ENCODE results near the gene PTPRM. TPM values are rescaled to one million over a fixed set of nuclear protein-coding genes. Genes with fewer than 3 reads are reported as not detected.
A peak's percentile ranks its signal among the peaks of the same experiment; 100 is the strongest.

PTPRM gene
- total RNA-seq, 1 donor from 2014 or later: 13.9 TPM

DNA sequence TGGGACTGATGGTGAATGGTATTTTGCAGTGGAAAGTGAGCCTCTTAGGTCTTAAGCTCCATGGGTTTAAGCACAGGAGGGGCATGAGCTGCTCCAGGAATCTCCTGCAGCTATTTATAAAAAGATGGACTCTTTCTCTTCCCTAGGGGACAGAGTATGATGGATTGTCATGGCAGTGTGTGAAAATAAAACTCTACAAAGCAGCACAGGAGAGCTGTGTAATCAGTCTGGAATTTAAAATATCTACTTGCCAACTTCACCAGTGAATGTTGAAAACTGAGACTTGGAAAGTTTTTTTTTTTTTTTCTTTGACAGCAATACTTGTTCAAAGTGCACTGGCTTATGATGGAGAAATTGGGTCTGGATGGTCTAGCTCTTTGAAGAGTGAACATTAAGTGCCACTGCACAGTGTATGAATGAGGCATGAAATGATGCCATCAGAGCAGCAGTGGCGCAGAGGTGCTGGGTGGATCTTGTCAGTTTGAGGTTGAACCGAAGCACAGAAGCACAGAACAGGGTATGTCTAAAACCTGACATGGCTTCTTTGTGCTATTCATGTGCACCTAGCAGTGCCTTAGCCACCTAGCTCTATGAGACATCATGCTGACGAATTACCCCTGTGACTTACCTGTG lies 245.4 kb downstream of the PTPRM start:
- no peak overlapping the region for H3K9ac ChIP-seq
- H3K4me2 ChIP-seq: no peak overlapping the region
- H3K36me3 Mint-ChIP-seq: peaks cover 14% of the 10 kb centered on the region
- H3K27me3 Mint-ChIP-seq (ENCODE audit: insufficient read depth, low read depth): peaks cover 5% of the 10 kb centered on the region
- H3K4me1 Mint-ChIP-seq: peaks cover 47% of the 10 kb centered on the region
- H3K27me3 ChIP-seq: no peaks in the 10 kb centered on the region
- no peak overlapping the region for H2AFZ ChIP-seq (replicated peaks)
- no peak overlapping the region for H3K27ac ChIP-seq
- no peaks in the 10 kb centered on the region for H3K79me2 ChIP-seq (ENCODE audit: low read depth)
- TF ChIP-seq EZH2phosphoT487 (IDR thresholded peaks at IDR 0.05): no peak
- TF ChIP-seq, protein P1, sequence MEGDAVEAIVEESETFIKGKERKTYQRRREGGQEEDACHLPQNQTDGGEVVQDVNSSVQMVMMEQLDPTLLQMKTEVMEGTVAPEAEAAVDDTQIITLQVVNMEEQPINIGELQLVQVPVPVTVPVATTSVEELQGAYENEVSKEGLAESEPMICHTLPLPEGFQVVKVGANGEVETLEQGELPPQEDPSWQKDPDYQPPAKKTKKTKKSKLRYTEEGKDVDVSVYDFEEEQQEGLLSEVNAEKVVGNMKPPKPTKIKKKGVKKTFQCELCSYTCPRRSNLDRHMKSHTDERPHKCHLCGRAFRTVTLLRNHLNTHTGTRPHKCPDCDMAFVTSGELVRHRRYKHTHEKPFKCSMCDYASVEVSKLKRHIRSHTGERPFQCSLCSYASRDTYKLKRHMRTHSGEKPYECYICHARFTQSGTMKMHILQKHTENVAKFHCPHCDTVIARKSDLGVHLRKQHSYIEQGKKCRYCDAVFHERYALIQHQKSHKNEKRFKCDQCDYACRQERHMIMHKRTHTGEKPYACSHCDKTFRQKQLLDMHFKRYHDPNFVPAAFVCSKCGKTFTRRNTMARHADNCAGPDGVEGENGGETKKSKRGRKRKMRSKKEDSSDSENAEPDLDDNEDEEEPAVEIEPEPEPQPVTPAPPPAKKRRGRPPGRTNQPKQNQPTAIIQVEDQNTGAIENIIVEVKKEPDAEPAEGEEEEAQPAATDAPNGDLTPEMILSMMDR (IDR thresholded peaks at IDR 0.05): no peak
- TF ChIP-seq EZH2 (IDR thresholded peaks at IDR 0.05): no peak
- H3K9me3 Mint-ChIP-seq: peaks cover 41% of the 10 kb centered on the region
- no peak overlapping the region for H3K4me3 ChIP-seq
- no peaks in the 10 kb centered on the region for H4K20me1 ChIP-seq (ENCODE audit: low read depth)
- DNase-seq (ENCODE audit: low spot score): no peak
- peak overlapping the region; percentile 57 for H3K27ac Mint-ChIP-seq
- no peaks in the 10 kb centered on the region for H3K4me1 ChIP-seq
- peaks cover 3% of the 10 kb centered on the region for H3K36me3 ChIP-seq
- H3K4me3 Mint-ChIP-seq: no peak overlapping the region
- peaks cover 9% of the 10 kb centered on the region for H3K9me3 ChIP-seq (ENCODE audit: low read depth)
- H3F3A ChIP-seq (ENCODE audit: low read depth): no peaks in the 10 kb centered on the region

DNA sequence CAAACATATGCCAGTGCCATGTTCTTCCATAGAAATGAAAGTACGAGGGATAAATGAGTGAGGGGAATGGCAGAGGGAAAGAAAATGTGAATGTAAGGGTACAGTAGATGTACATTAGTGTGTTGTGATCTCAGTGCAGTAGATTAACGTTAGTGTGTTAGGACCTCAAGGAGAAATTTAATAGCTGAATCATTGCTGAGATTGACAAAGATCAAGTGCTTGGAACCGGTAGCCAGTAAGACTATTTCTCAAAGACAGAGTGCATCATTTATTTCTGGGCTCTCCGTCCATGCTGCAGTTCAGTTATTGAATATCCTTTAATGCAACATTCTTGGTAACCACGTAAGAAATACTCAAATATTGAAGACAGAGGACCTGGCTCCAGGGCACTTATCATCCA lies 246.0 kb downstream of the PTPRM start:
- Histone ChIP-seq H2AFZ (replicated peaks) (no peak overlapping the region), H3K27ac (no peak overlapping the region), H4K20me1 (ENCODE audit: low read depth) (no peaks in the 10 kb centered on the region), H3K9me3 (ENCODE audit: low read depth) (peaks cover 9% of the 10 kb centered on the region), H3K4me3 (no peak overlapping the region), H3K36me3 (peaks cover 3% of the 10 kb centered on the region), H3K27me3 (no peaks in the 10 kb centered on the region), H3K79me2 (ENCODE audit: low read depth) (no peaks in the 10 kb centered on the region), H3K4me2 (no peak overlapping the region), H3K9ac (no peak overlapping the region), H3F3A (ENCODE audit: low read depth) (no peaks in the 10 kb centered on the region), H3K4me1 (no peaks in the 10 kb centered on the region)
- TF ChIP-seq EZH2 (IDR thresholded peaks at IDR 0.05) (no peak), EZH2phosphoT487 (IDR thresholded peaks at IDR 0.05) (no peak)
- TF ChIP-seq, protein P1 (IDR thresholded peaks at IDR 0.05): no peak
- peaks cover 41% of the 10 kb centered on the region for H3K9me3 Mint-ChIP-seq
- peaks cover 15% of the 10 kb centered on the region for H3K36me3 Mint-ChIP-seq
- H3K27ac Mint-ChIP-seq: no peak overlapping the region
- peaks cover 5% of the 10 kb centered on the region for H3K27me3 Mint-ChIP-seq (ENCODE audit: insufficient read depth, low read depth)
- DNase-seq (ENCODE audit: low spot score): no peak
- peaks cover 47% of the 10 kb centered on the region for H3K4me1 Mint-ChIP-seq
- H3K4me3 Mint-ChIP-seq: no peak overlapping the region

DNA sequence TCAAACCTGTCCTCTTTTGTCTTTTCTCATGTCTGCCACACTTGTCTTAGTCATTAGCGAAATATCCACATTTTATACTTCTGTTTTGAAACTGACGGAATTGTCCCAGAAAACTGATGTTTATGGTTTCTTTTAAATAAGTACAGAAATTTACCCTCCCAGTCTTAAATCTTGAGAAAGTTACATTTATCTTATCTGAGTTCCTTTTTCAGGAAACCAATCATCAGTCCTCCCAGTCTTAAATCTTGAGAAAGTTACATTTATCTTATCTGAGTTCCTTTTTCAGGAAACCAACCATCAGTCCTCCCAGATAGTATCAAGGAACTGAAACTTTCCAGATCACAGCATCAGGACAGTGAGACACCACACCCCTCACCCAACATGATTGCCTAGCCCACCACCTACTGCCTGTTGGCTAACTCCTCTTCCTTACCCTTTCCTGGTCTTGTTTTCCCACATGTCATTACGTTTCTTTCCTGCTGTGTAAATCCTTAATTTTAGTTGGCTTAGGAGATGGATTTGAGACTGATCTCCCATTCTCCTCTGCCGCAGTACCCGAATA lies 247.7 kb downstream of the PTPRM start:
- peaks cover 6% of the 10 kb centered on the region for H3K27me3 Mint-ChIP-seq (ENCODE audit: insufficient read depth, low read depth)
- H3K9me3 Mint-ChIP-seq: peaks cover 41% of the 10 kb centered on the region
- Histone ChIP-seq H3K27ac (no peak overlapping the region), H2AFZ (replicated peaks) (no peak overlapping the region), H3K4me3 (no peak overlapping the region), H4K20me1 (ENCODE audit: low read depth) (no peaks in the 10 kb centered on the region), H3K79me2 (ENCODE audit: low read depth) (no peaks in the 10 kb centered on the region), H3F3A (ENCODE audit: low read depth) (no peaks in the 10 kb centered on the region), H3K36me3 (peaks cover 3% of the 10 kb centered on the region), H3K4me2 (no peak overlapping the region), H3K9me3 (ENCODE audit: low read depth) (peaks cover 9% of the 10 kb centered on the region), H3K9ac (no peak overlapping the region), H3K27me3 (no peaks in the 10 kb centered on the region), H3K4me1 (no peaks in the 10 kb centered on the region)
- peaks cover 37% of the 10 kb centered on the region for H3K4me1 Mint-ChIP-seq
- no peak for DNase-seq (ENCODE audit: low spot score)
- H3K36me3 Mint-ChIP-seq: peaks cover 15% of the 10 kb centered on the region
- H3K4me3 Mint-ChIP-seq: no peak overlapping the region
- no peak for TF ChIP-seq EZH2 (IDR thresholded peaks at IDR 0.05)
- TF ChIP-seq, protein P1 (IDR thresholded peaks at IDR 0.05): no peak
- TF ChIP-seq EZH2phosphoT487 (IDR thresholded peaks at IDR 0.05): no peak
- no peak overlapping the region for H3K27ac Mint-ChIP-seq

All from neural progenitor cell (in vitro differentiated cells).